GM19438 (cell line): Measurements from ENCODE around the gene ELL.

Experiments used
- ATAC-seq: cut with Tn5 transposase; IDR thresholded peaks from one replicate; pipeline ENCODE4 v1.9.1; 2021; ENCODE audit warnings: low read depth; ENCODE audit not compliant: unreplicated experiment

The ELL gene

GRCh38 chr19:18491995-18492953, 29.6 kb downstream of the ELL start:
- ATAC-seq: no peak

DNA sequence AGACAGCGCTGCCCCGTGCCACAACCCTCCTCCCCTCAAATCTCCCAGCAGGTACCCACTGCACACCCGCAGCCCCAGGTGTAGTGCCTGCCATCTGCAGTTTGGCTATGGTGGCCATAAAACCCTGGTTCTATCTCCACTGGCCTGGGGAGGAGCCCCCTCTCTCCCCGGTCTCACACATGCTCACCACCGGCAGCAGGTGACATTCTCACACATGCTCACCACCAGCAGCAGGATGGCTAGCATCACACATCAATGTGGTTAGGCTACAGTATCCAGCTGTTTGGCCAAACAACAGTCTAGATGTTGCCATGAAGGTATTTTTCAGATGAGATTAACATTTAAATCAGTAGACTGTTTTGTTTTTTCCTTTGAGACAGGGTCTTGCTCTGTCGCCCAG, 31.1 kb downstream of the ELL start:
- no peak for ATAC-seq

GRCh38 chr19:18489627-18490184, 32.2 kb downstream of the ELL start:
- no peak for ATAC-seq

DNA sequence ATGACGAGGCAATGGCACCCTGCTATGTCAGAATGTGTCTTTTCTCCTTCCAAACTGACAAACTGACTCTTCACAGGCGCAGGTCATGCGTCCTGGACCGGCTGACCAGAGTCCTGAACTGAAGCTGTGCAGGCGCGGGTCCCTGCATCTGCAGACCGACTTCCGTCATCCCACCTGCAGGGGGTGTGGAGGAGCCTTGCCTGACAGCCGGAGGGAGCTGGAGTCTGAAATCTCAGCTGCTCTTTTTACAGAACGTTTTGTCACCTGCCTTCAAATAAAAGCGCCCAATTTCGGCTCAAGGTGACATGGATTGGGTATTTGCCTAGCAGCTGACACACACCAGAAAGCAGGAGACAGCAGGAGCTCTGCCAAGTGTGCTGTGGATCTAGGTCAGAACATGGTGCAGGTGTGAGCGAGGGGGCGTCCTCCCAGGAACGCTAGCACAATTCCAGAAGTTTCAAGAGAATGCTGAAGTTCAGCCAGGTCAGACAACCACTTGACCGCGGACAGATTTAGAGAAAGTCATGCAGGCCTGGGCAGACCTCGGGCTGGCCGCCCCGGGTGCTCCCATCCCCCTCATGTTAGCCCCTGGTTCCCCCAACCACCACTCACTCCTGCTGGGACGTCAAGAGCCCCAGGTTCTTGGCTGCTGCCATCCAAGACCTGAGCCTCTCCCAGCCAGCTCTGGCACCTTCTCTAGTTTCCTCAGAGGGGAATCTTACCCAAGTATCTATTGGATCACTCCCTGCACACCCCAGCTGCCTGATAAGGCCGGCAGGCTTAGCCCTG, 32.8 kb downstream of the ELL start:
- no peak for ATAC-seq

DNA sequence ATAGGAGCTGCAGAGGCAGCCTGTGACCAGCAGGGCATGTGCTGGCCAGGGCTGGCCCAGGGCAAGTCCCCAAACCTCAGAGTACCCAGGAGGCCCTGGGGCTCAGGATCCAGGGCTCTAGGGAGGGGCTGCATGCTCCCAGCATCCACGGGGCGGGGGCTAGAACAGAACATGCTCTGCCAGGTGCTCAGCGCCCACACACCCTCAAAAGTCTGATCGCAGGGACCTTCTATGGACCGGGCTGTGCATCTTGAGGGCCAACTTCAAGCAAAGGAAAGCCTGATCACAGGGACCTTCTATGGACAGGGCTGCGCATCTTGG, 33.5 kb downstream of the ELL start:
- no peak for ATAC-seq

GRCh38 chr19:18487576-18488402, 34.1 kb downstream of the ELL start:
- ATAC-seq: no peak

GRCh38 chr19:18486746-18487145, 35.1 kb downstream of the ELL start:
- ATAC-seq: no peak

GRCh38 chr19:18484992-18485391, 36.9 kb downstream of the ELL start:
- no peak for ATAC-seq

DNA sequence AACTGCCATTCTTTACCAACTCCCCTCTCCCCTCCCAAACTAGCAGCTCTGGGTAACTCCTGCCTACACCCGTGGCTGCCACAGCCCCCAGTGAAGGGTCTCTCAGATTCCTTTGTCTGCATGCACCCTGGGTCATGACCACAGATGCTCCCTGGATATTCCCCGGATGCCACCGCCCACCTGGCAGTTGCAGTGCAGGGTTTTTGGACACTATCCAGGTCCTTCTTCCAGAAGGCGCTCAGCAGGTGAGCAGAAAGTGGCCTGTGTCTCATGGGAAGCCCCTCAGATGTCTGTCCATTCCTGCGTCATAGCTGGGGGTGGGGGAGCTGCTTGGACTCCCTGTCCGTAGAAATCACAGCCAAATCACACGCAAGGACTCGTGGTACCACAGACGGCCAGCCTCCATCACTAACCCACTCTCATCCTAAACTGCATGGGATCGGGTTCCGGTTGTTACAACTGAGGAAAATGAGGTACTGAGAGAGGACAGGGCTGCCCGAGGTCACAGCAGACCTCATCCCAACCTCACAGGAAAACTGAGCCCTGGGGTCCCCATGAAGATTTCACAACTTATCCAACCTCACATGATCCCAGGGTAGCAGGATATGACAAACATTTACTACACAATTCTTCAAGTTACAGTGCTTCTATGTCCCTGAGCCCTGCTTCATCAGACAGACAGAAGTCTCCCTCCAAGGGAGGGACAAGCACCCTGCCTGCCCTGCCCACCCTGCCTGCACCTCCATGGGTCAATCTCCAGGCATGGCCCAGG, 38.6 kb downstream of the ELL start:
- ATAC-seq: no peak

DNA sequence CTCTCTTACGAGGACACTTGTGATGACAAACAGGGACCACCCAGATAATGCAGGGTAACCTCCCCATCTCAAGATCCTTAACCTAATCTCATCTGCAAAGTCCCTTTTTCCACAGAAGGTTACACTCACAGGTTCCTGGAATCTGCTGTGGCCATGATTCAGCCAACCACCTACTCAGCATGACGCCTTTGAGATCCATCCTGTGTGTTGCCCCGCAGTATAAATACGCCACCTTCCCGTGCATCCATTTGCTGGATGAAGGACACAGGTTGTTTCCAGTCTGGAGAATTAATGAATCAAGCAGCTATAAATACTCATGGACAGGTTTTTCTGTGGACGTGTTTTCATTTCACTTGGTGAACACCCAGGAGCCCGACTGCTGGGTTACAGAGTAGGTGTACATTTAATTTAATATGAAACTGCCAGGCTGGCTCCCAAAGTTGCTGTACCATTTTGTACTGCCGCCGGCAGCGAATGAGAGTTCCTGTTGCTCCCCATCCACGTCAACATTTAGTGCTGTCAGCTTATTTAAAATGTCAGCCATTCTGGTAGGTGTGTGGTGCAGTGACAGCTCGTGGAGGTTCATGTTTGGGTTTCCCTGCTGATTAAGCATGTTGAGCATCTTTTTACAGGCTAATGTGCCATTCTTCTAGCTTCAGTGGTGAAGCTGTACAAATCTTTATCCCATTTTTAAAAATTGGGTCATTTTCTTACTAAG, 40.2 kb downstream of the ELL start:
- no peak for ATAC-seq

GRCh38 chr19:18480006-18480691, 41.7 kb downstream of the ELL start:
- ATAC-seq: no peak

- ATAC-seq: peak; percentile 72
Measured at GRCh38 chr19:18478545-18479311, 43.1 kb downstream of the ELL start.

DNA sequence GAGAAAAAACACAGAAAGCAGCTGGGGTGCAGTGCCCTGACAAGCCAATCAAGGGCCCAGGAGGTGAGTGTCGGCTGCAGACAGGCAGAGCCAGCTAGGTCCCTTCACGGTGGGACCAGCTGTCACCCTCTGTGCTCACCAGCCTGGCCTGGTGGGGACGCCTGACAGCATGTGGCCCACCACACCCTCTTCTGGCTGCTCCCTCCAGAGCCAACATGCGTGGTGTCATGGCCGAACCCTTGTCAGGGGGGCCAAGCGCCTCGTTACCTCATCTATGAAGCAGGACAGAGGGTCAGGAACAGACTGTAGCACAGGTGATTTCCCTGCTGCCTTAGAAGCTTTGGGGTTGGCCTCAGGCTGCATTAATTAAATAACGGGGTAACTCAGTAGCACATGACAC, 43.9 kb downstream of the ELL start:
- ATAC-seq: no peak

- no peak for ATAC-seq
Measured at GRCh38 chr19:18477042-18477779, 44.7 kb downstream of the ELL start.

GRCh38 chr19:18476507-18477041, 45.3 kb downstream of the ELL start:
- no peak for ATAC-seq

- no peak for ATAC-seq
Measured at GRCh38 chr19:18475762-18476331, 46.0 kb downstream of the ELL start.

DNA sequence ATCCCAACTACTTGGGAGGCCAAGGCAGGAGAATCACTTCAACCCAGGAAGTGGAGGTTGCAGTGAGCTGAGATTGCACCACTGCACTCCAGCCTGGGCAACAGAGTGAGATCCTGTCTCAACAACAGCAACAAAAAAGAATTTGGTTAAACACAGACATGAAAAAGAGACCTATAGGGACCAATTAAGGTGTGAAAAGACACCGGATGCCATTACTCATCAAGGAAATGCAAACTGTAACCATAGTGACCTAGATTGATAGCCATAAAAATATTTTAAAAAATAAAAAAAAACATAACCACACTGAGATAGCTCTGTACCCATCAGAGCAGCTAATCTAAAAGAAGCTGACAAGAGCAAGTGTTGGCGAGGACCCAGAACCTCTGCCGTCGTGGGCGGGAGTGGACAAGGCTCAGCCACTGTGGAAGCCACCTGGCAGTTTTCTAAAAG, 46.8 kb downstream of the ELL start:
- ATAC-seq: no peak
